ENCODE results near the gene TOX3. TPM values are rescaled to one million over a fixed set of nuclear protein-coding genes. Genes with fewer than 3 reads are reported as not detected.

Gene TOX3
- total and polyA plus RNA-seq, 2 of the 13 experiments (the other 11 are each of a cell fraction or from before 2014, with no cell fraction given) = 14.5 to 98.6 TPM

DNA sequence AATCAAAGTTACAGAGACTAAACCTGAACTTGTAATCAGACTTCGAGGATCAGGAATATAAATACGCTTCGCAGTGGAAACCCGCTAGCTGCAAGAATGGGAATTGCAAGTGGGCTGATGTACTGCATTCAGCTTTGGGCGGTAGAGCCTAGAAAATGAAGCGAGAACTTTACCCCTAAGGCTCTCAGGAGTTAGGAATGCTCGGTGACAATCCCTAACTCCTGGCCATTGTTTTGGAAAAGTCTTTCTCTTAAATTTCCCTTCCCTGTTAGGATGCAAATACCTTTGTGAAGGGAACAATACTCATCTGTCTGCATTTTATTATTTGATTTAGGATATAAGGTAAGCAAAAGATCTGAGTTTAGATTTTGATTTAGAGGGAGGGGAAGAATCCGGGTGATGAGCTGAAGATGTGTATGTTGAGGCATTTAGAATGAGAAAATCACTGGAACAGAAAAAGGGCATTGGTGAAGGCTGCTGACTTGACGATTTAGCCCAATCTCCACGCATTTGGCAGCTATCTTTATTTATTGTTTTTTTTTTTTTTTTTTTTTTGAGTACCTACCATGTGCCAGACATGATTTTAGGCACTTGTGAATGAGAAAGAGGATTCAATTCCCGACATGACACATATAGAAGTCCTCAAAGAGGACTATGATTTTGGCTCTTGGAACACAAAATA, 2.2 kb upstream of the TOX3 start (continued):
- TF ChIP-seq ARID3A (IDR thresholded peaks at IDR 0.05; ENCODE audit: low read depth, low read length) = peak; percentile 68; the same call in 1 of the 2 replicates
- TF ChIP-seq ZNF772 (CRISPR knock-in tag; IDR thresholded peaks at IDR 0.05) = no peak
- TF ChIP-seq ZNF124 (CRISPR knock-in tag; IDR thresholded peaks at IDR 0.05) = 0 out of 2 replicates have a peak, but pooled peaks have one; percentile 24
- peak; percentile 93 for TF ChIP-seq MAFF (IDR thresholded peaks at IDR 0.05; ENCODE audit: low read depth, low read length)
- TF ChIP-seq ELF3 (CRISPR knock-in tag; IDR thresholded peaks at IDR 0.05) = peak; percentile 39; the same call in 1 of the 2 replicates
- no peak for TF ChIP-seq ZNF788 (CRISPR knock-in tag; IDR thresholded peaks at IDR 0.05; ENCODE audit: borderline replicate concordance)
- TF ChIP-seq XRCC5 (optimal IDR thresholded peaks at IDR 0.05; ENCODE audit: low read length) = no peak
- TF ChIP-seq YY1 (IDR thresholded peaks at IDR 0.05; ENCODE audit: insufficient read depth, insufficient replicate concordance, low read depth, low read length) = no peak
- TF ChIP-seq RARG (CRISPR knock-in tag; IDR thresholded peaks at IDR 0.05; ENCODE audit: low read depth) = no peak
- TF ChIP-seq PHF5A (CRISPR knock-in tag; IDR thresholded peaks at IDR 0.05; ENCODE audit: low read depth, unreplicated experiment) = no peak
- TF ChIP-seq HNF4A (CRISPR knock-in tag; IDR thresholded peaks at IDR 0.05) = 0 out of 2 replicates have a peak, but pooled peaks have one; percentile 16
- no peak for TF ChIP-seq XBP1 (CRISPR knock-in tag; IDR thresholded peaks at IDR 0.05)
- TF ChIP-seq TEAD3 (CRISPR knock-in tag; optimal IDR thresholded peaks at IDR 0.05; ENCODE audit: borderline replicate concordance) = peak; percentile 84
- no peak for TF ChIP-seq CBFB (CRISPR knock-in tag; IDR thresholded peaks at IDR 0.05)
- no peak for TF ChIP-seq GMEB1 (CRISPR knock-in tag; IDR thresholded peaks at IDR 0.05; ENCODE audit: borderline replicate concordance)
- no peak for TF ChIP-seq ATAD3A (CRISPR knock-in tag; IDR thresholded peaks at IDR 0.05)
- 0 out of 2 replicates have a peak, but pooled peaks have one; percentile 25 for TF ChIP-seq RFXANK (CRISPR knock-in tag; IDR thresholded peaks at IDR 0.05)
- TF ChIP-seq HMGXB4 (CRISPR knock-in tag; IDR thresholded peaks at IDR 0.05; ENCODE audit: borderline replicate concordance in 1 of 2, low read depth in 1 of 2) = peak; percentile 43 to 53; a peak in 2 of 4 replicates
- no peak for TF ChIP-seq CCAR2 (optimal IDR thresholded peaks at IDR 0.05; ENCODE audit: low read depth, low read length)
- TF ChIP-seq FOXO1 (CRISPR knock-in tag; IDR thresholded peaks at IDR 0.05) = no peak
- TF ChIP-seq ZFP90 (CRISPR knock-in tag; IDR thresholded peaks at IDR 0.05; ENCODE audit: borderline replicate concordance) = no peak
- TF ChIP-seq SETDB1 (CRISPR knock-in tag; IDR thresholded peaks at IDR 0.05; ENCODE audit: borderline replicate concordance) = no peak
- no peak for TF ChIP-seq BRD4 (CRISPR knock-in tag; IDR thresholded peaks at IDR 0.05)
- TF ChIP-seq ZNF720 (CRISPR knock-in tag; IDR thresholded peaks at IDR 0.05) = no peak
- peak; percentile 54; the same call in 1 of the 2 replicates for TF ChIP-seq SMC3 (IDR thresholded peaks at IDR 0.05; ENCODE audit: low read length)
- TF ChIP-seq, protein P1, sequence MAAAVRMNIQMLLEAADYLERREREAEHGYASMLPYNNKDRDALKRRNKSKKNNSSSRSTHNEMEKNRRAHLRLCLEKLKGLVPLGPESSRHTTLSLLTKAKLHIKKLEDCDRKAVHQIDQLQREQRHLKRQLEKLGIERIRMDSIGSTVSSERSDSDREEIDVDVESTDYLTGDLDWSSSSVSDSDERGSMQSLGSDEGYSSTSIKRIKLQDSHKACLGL (CRISPR knock-in tag; IDR thresholded peaks at IDR 0.05) = no peak
- TF ChIP-seq HOXA3 (CRISPR knock-in tag; IDR thresholded peaks at IDR 0.05) = no peak
